ENCODE results near the gene PIRT.
A peak's percentile ranks its signal among the peaks of the same experiment; 100 is the strongest.

Gene PIRT

GRCh38 chr17:10787306-10788045, 50.4 kb downstream of the PIRT start:
- no peak for DNase-seq

GRCh38 chr17:10785295-10785694, 52.6 kb downstream of the PIRT start:
- DNase-seq, result no peak

- DNase-seq, result peak in 1 of 2 experiments; percentile 9
Observed at GRCh38 chr17:10779609-10780008, 58.3 kb downstream of the PIRT start.

GRCh38 chr17:10777890-10778289, 60.0 kb downstream of the PIRT start:
- DNase-seq, result no peak

GRCh38 chr17:10777131-10777807, 60.6 kb downstream of the PIRT start:
- DNase-seq, result no peak

GRCh38 chr17:10776381-10776780, 61.5 kb downstream of the PIRT start:
- DNase-seq, result no peak

GRCh38 chr17:10775740-10776356, 62.0 kb downstream of the PIRT start:
- DNase-seq, result no peak

- DNase-seq, result no peak
Observed at GRCh38 chr17:10775058-10775457, 62.8 kb downstream of the PIRT start.

GRCh38 chr17:10773391-10773790, 64.5 kb downstream of the PIRT start:
- no peak for DNase-seq
